Type B pancreatic cell (in vitro differentiated cells): ENCODE measurements around the gene TALDO1. TPM values are rescaled to one million over a fixed set of nuclear protein-coding genes. Genes with fewer than 3 reads are reported as not detected.
A peak's percentile ranks its signal among the peaks of the same experiment; 100 is the strongest.

Experiments
- DNase-seq: peaks from one replicate; pipeline ENCODE4 v3.0.0; 2021; ENCODE audit warnings: mixed read lengths; ENCODE audit not compliant: unreplicated experiment; ENCODE audit errors: extremely low spot score
- H3K27ac Mint-ChIP-seq: 2 replicates; pipeline ENCODE4 v1.8.0; 2021; ENCODE audit warnings: mild to moderate bottlenecking, mixed read lengths
- H3K27me3 Mint-ChIP-seq: 2 replicates; pipeline ENCODE4 v1.8.0; 2021; ENCODE audit warnings: mixed read lengths
- H3K36me3 Mint-ChIP-seq: 2 replicates; pipeline ENCODE4 v1.8.0; 2021; ENCODE audit warnings: mixed read lengths
- H3K4me1 Mint-ChIP-seq: one replicate; pipeline ENCODE4 v1.8.0; 2021; ENCODE audit warnings: mixed read lengths; ENCODE audit not compliant: unreplicated experiment
- H3K4me3 Mint-ChIP-seq: 2 replicates; pipeline ENCODE4 v1.8.0; 2021; ENCODE audit warnings: mild to moderate bottlenecking, mixed read lengths
- H3K9me3 Mint-ChIP-seq: 2 replicates; pipeline ENCODE4 v1.8.0; 2021; ENCODE audit warnings: mixed read lengths
- total RNA-seq: library from RNA; stranded (reverse); gene quantifications from 2 replicates; pipeline ENCODE4 v1.2.1, GENCODE V29; 2021; ENCODE audit warnings: low replicate concordance
- TF ChIP-seq, protein P1 (sequence below): fragments of 200-600 bp; sonication (generic); conservative IDR thresholded peaks from 2 replicates; pipeline ENCODE4 v1.5.0; 2021; ENCODE audit warnings: antibody characterized with exemption, mild to moderate bottlenecking

The TALDO1 gene
- total RNA-seq, 1 donor from 2014 or later = 189 TPM

DNA sequence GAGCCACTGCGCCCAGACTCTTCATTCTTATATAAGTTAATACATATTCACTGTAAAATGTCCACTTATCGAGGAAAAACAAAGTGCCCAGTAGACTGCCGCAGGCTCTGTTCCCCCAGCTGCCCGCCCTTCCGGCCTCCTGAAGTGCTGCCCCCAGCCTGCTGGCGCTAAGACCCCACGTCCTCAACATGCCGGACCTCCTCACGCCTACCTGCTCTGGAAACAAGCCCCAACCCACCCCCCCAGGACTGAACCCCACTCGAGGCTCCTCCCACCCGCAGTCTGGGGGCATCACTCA is 28.9 kb downstream of the TALDO1 start:
- peak overlapping the region; percentile 86 for H3K4me3 Mint-ChIP-seq
- no peak for DNase-seq
- H3K4me1 Mint-ChIP-seq = no peaks in the 10 kb centered on the region
- TF ChIP-seq, protein P1, sequence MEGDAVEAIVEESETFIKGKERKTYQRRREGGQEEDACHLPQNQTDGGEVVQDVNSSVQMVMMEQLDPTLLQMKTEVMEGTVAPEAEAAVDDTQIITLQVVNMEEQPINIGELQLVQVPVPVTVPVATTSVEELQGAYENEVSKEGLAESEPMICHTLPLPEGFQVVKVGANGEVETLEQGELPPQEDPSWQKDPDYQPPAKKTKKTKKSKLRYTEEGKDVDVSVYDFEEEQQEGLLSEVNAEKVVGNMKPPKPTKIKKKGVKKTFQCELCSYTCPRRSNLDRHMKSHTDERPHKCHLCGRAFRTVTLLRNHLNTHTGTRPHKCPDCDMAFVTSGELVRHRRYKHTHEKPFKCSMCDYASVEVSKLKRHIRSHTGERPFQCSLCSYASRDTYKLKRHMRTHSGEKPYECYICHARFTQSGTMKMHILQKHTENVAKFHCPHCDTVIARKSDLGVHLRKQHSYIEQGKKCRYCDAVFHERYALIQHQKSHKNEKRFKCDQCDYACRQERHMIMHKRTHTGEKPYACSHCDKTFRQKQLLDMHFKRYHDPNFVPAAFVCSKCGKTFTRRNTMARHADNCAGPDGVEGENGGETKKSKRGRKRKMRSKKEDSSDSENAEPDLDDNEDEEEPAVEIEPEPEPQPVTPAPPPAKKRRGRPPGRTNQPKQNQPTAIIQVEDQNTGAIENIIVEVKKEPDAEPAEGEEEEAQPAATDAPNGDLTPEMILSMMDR = no peak
- H3K36me3 Mint-ChIP-seq = no peaks in the 10 kb centered on the region
- H3K27me3 Mint-ChIP-seq = no peaks in the 10 kb centered on the region
- H3K27ac Mint-ChIP-seq = peak overlapping the region; percentile 80
- no peaks in the 10 kb centered on the region for H3K9me3 Mint-ChIP-seq

DNA sequence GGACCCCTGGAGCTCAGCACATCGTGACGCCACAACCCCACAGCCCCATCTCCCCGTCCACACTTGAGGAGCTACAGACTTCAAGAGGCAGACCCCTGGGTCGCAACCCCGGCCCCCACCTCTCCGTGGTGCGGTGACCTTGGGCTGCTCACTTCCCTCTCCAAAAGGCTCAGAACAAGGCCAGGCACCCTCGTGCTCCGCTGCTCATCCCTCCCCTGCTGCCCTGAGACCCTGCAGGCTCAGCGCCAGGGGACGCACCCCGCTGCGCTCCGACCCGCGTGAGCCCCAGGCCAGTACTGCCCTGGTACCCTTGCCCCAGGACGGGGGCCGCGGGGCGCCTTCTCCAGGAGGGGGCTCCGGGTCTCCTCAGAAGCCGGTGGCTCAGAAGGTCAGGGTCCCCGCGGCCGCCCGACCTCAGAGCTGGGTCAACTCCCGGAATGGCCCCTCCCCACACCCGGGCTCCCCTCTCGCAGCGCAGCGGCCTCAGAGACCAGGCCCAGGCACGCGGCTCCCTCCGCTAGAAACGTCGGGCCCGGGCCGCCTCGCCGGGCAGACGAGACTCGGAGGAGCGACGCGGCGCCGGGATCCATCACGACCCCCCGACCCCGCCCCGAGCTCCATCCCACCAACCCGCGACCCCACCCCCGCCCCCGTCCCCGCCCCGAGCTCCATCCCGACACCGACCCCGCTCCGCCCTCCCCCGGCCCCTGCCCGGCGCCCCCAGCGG is 29.5 kb downstream of the TALDO1 start:
- DNase-seq = peak; percentile 74
- no peaks in the 10 kb centered on the region for H3K4me1 Mint-ChIP-seq
- no peaks in the 10 kb centered on the region for H3K36me3 Mint-ChIP-seq
- no peaks in the 10 kb centered on the region for H3K27me3 Mint-ChIP-seq
- peak overlapping the region; percentile 86 for H3K4me3 Mint-ChIP-seq
- H3K9me3 Mint-ChIP-seq = no peaks in the 10 kb centered on the region
- peak overlapping the region; percentile 80 for H3K27ac Mint-ChIP-seq
- TF ChIP-seq, protein P1 = no peak

DNA sequence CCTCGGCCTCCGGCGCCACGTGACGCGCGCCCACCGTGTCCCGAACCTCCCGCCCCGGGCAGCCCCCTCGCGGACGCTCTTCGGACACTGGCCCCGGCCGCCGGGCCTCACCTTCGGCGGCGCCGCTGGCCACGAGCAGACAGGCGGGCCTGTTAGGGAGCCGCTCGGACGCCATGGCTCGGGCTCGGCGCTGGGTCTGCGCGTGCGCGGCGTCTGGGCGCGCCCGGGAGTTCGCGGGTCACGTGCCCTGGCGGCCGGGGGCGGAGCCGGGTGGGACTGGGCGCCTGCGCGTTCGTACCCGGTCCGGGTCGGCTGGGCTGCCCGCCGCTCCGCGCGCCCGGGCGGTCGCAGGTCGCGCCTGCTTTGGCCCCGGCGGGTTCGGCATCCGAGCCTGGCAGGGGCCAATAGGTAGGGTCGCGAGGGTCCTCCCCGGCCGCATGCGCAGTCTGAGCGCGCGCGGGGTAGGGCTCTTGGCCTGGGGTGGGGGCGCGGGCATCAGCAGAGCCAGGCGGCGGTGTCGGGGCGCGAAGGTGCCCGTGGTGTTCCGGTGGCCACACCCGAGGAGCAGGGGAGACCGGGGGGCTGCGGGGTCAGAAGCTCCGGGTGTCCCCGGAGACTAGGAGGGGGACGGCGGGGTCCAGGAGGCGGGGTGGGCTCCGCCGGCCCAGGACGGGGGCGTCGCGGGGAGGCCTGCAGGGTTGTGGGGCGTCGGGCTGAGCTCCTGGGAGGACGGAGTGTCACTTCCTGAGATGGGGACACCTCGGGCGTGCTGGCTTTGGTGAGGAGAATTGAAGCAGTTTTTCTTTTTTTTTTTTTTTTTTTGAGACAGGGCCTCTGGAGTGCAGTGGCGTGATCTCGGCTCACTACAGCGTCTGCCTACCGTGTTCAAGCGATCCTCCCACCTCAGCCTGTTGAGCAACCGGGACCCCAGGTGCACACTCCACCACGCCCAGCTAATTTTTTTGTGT is 30.3 kb downstream of the TALDO1 start, which contains the start of gene GATD1:
Gene GATD1, minus strand, starts transcription at position 200 of the 968 bp plus-strand sequence. Its CDS starts 25 bp downstream, at position 175.
- Mint-ChIP-seq H3K27ac (peak within 1 kb of the TSS; percentile 80), H3K36me3 (no peaks in the 10 kb centered on the region), H3K4me3 (peak within 1 kb of the TSS; percentile 86), H3K4me1 (no peaks in the 10 kb centered on the region), H3K27me3 (no peaks in the 10 kb centered on the region), H3K9me3 (no peaks in the 10 kb centered on the region)
- TF ChIP-seq, protein P1 = no peak
- DNase-seq = peak; percentile 97

DNA sequence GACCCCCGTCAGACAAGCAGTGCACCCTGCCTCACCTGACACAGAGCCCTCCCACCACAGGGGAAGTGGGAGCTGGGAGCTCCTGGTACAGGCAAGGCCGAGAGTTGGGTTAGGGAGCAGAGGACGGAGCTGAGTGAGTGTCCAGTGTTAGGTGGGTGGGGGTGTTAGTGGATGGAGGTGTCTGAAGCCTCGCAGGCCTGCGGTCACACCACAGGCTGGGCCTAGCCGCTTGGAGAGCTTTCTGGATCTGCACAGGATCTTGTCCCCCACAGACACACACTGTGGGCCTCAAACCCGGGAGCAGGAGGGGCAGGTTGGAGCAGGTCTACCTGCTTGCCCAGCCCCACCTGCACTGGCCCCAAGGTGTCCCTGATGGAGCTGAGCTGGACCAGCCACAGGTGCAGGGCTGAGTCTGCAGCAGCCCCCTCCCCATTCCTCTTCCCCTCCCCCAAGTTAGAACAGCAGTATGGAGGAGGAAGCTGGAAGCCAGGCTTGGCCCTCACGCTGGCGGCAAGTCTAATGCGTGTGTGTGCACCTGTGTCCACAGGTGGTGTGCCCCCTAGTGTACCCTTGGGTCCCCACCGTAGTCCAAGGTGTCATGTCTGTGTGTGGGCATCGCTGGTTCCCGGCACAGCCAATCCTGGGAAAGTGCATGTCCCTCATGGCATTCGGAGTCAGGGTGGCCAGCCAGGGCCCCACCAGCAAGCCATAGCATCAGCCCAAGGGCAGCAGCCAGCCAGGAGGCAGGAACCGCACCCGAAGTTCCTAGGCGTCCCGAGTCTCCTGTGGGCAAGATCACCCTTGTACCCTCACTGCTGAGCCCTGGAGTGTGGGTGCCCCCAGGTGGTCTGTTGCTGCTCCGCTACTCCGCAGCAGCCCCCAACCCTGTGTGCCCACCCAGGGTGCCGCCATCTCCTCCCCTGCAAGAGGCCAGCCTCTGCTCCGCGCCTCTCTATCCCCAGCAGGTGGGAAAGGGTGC is 32.0 kb downstream of the TALDO1 start:
- H3K36me3 Mint-ChIP-seq = no peaks in the 10 kb centered on the region
- peaks cover 12% of the 10 kb centered on the region for H3K4me1 Mint-ChIP-seq
- TF ChIP-seq, protein P1 = no peak
- peak overlapping the region; percentile 44 for H3K4me3 Mint-ChIP-seq
- no peaks in the 10 kb centered on the region for H3K27me3 Mint-ChIP-seq
- no peak overlapping the region for H3K27ac Mint-ChIP-seq
- no peaks in the 10 kb centered on the region for H3K9me3 Mint-ChIP-seq
- no peak for DNase-seq

DNA sequence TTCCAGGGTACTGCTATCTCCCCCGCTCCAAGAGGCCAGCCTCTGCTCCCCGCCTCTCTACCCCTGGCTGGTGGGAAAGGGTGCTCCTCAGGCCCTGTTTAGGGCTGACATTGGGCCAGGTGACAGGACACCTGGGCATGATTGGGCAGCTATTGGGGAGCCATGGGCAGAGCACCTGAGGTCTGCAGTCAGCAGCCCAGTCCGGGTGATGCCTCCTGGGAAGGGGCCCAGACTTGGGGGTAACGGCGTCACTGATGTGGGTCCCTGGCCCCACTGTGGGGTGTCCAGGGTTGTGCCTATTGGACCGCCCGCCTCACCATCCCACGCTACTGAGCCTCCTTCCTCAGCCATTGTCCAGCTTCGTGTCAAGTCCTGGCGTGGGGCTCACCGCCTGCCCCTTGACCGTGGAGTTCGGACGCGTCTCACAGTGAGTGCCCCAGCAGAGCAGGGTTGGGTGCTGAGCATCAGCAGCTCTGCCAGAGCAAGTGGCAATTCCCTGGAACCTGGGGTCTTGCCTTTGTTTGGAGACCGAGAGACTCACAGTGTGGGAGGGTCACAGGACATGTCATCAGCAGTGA is 32.8 kb downstream of the TALDO1 start:
- Mint-ChIP-seq H3K27ac (no peak overlapping the region), H3K9me3 (no peaks in the 10 kb centered on the region), H3K4me3 (peak overlapping the region; percentile 20)

More for the DNA sequence above, 32.8 kb downstream of the TALDO1 start:
- TF ChIP-seq, protein P1 = no peak
- DNase-seq = no peak
- peaks cover 12% of the 10 kb centered on the region for H3K4me1 Mint-ChIP-seq
- H3K27me3 Mint-ChIP-seq = no peaks in the 10 kb centered on the region
- no peaks in the 10 kb centered on the region for H3K36me3 Mint-ChIP-seq
